H1 (cell line): ENCODE data around the gene PSMA2. TPM values are rescaled to one million over a fixed set of nuclear protein-coding genes. Genes with fewer than 3 reads are reported as not detected.

ENCODE experiments used
- CTCF ChIA-PET: fragments of 300-600 bp; sonication (Branson Sonifier 250); formaldehyde crosslinking; loops from one replicate; lab custom pipeline; 2021; ENCODE audit not compliant: partially characterized antibody; lab: Charles Lee
- POLR2A ChIA-PET: fragments of 300-600 bp; sonication (Branson Sonifier 250); formaldehyde crosslinking; loops from one replicate; lab custom pipeline; 2021; ENCODE audit warnings: inconsistent platforms; ENCODE audit not compliant: partially characterized antibody; lab: Charles Lee
- DNase-seq, 2 experiments: peaks; one replicate each; pipeline versions ENCODE4 v3.0.0 to v3.0.0-alpha.2; 2010 to 2022; ENCODE audit warnings: low spot score in 2 of 2, low read depth in 1 of 2, mixed read lengths in 1 of 2
- FAIRE-seq: peaks from 2 replicates; lab custom pipeline; 2011; peaks lifted over from hg19 to GRCh38; lab: Jason Lieb, UNC
- H2AFZ ChIP-seq: 2 replicates; pipeline ENCODE4 v1.8.1; 2012; ENCODE audit warnings: low read length, inconsistent platforms
- H2AK5ac ChIP-seq: 2 replicates; pipeline ENCODE4 v1.6.1; 2013; ENCODE audit warnings: low read depth, low read length
- H2BK120ac ChIP-seq: replicated peaks from 2 replicates; pipeline ENCODE3; 2013; ENCODE audit warnings: low read depth, low read length, inconsistent platforms
- H2BK12ac ChIP-seq: 2 replicates; pipeline ENCODE4 v1.6.1; 2013; ENCODE audit warnings: low read depth, low read length
- H2BK15ac ChIP-seq: 2 replicates; pipeline ENCODE4 v1.6.1; 2013; ENCODE audit warnings: low read length
- H2BK20ac ChIP-seq: 2 replicates; pipeline ENCODE4 v1.6.1; 2013; ENCODE audit warnings: low read length
- H2BK5ac ChIP-seq: 2 replicates; pipeline ENCODE4 v1.6.1; 2013; ENCODE audit warnings: low read depth, low read length
- H3K14ac ChIP-seq: 2 replicates; pipeline ENCODE4 v1.6.1; 2013; ENCODE audit warnings: inconsistent platforms; ENCODE audit not compliant: insufficient read length
- H3K18ac ChIP-seq: 2 replicates; pipeline ENCODE4 v1.6.1; 2013; ENCODE audit warnings: low read length; ENCODE audit errors: extremely low read depth
- H3K23ac ChIP-seq: 2 replicates; pipeline ENCODE4 v1.6.1; 2013; ENCODE audit warnings: inconsistent platforms; ENCODE audit not compliant: insufficient read length
- H3K23me2 ChIP-seq: 2 replicates; pipeline ENCODE4 v1.6.1; 2013; ENCODE audit warnings: low read depth, low read length
- H3K27ac ChIP-seq: 2 replicates; pipeline ENCODE4 v1.6.1; 2011; ENCODE audit warnings: low read depth, low read length, inconsistent platforms
- H3K27me3 ChIP-seq, 4 experiments: replicated peaks in 1 of 4; 1 replicate in 1 of 4; 2 replicates in 3 of 4; pipeline versions ENCODE4 v1.6.1 to v1.8.1; 2011 to 2013; ENCODE audit warnings: low read length in 3 of 4, mild to moderate bottlenecking in 3 of 4, inconsistent platforms in 2 of 4, mixed read lengths in 2 of 4, moderate library complexity in 1 of 4; ENCODE audit not compliant: control insufficient read depth in 3 of 4, insufficient read depth in 3 of 4; ENCODE audit errors: extremely low read depth in 1 of 4
- H3K36me3 ChIP-seq, 4 experiments: 2 replicates each; pipeline versions ENCODE4 v1.6.1 to v1.8.1; 2011 to 2013; ENCODE audit warnings: mild to moderate bottlenecking in 4 of 4, low read length in 3 of 4, moderate library complexity in 2 of 4, control low read depth in 1 of 4, inconsistent platforms in 1 of 4; ENCODE audit not compliant: insufficient read depth in 4 of 4, control insufficient read depth in 2 of 4
- H3K4ac ChIP-seq: replicated peaks from 2 replicates; pipeline ENCODE3; 2013; ENCODE audit warnings: low read length, low read depth, mixed read lengths, inconsistent platforms; ENCODE audit not compliant: insufficient read length
- H3K4me1 ChIP-seq, 4 experiments: replicated peaks in 1 of 4; 1 replicate in 1 of 4; 2 replicates in 3 of 4; pipeline versions ENCODE4 v1.6.1 to v1.8.1; 2011 to 2013; ENCODE audit warnings: low read length in 3 of 4, inconsistent platforms in 2 of 4, mixed read lengths in 1 of 4; ENCODE audit not compliant: insufficient read depth in 4 of 4, control insufficient read depth in 3 of 4
- H3K4me2 ChIP-seq, 2 experiments: 2 replicates each; pipeline versions ENCODE4 v1.6.1 to v1.8.1; 2011 to 2013; ENCODE audit warnings: low read depth in 2 of 2, low read length in 2 of 2, control low read depth in 1 of 2, inconsistent platforms in 1 of 2, mild to moderate bottlenecking in 1 of 2; ENCODE audit not compliant: insufficient read depth in 1 of 2
- H3K4me3 ChIP-seq, 4 experiments: fragments of 200-600, 300-600 bp in 1 of 4; sonication (generic), shearing (Covaris generic), sonication (Bioruptor Twin) in 1 of 4; 2 replicates each; pipeline versions ENCODE4 v1.5.1 to v1.8.1; 2011 to 2016; ENCODE audit warnings: low read length in 4 of 4, low read depth in 3 of 4, control low read depth in 2 of 4, inconsistent platforms in 2 of 4, mild to moderate bottlenecking in 2 of 4, mixed read lengths in 1 of 4, moderate library complexity in 1 of 4; ENCODE audit not compliant: insufficient read depth in 2 of 4; ENCODE audit errors: extremely low read depth in 1 of 4
- H3K56ac ChIP-seq: replicated peaks from 2 replicates; pipeline ENCODE3; 2013; ENCODE audit warnings: low read depth, mild to moderate bottlenecking, mixed read lengths, low read length, inconsistent platforms; ENCODE audit not compliant: insufficient read length
- H3K79me1 ChIP-seq: 2 replicates; pipeline ENCODE4 v1.6.1; 2013; ENCODE audit warnings: low read depth, low read length, control low read depth
- H3K79me2 ChIP-seq, 2 experiments: 2 replicates each; pipeline versions ENCODE4 v1.6.1 to v1.8.1; 2012 to 2013; ENCODE audit warnings: low read length in 2 of 2, mild to moderate bottlenecking in 2 of 2, inconsistent platforms in 1 of 2; ENCODE audit not compliant: insufficient read depth in 2 of 2, control insufficient read depth in 1 of 2
- H3K9ac ChIP-seq, 4 experiments: replicated peaks in 1 of 4; 1 replicate in 1 of 4; 2 replicates in 3 of 4; pipeline versions ENCODE4 v1.6.1 to v1.8.1; 2011 to 2013; ENCODE audit warnings: low read depth in 3 of 4, low read length in 3 of 4, control low read depth in 2 of 4, mild to moderate bottlenecking in 2 of 4, moderate library complexity in 2 of 4, inconsistent platforms in 1 of 4; ENCODE audit errors: extremely low read depth in 1 of 4
- H3K9me3 ChIP-seq, 2 experiments: 2 replicates each; pipeline versions ENCODE4 v1.6.1 to v1.8.1; 2012 to 2013; ENCODE audit warnings: mild to moderate bottlenecking in 2 of 2, moderate library complexity in 2 of 2, control low read depth in 1 of 2, inconsistent platforms in 1 of 2, low read depth in 1 of 2, low read length in 1 of 2, mixed read lengths in 1 of 2; ENCODE audit not compliant: insufficient read depth in 2 of 2
- H4K20me1 ChIP-seq, 2 experiments: replicated peaks in 1 of 2; 2 replicates each; pipeline versions ENCODE3 to v1.8.1; 2011 to 2013; ENCODE audit warnings: inconsistent platforms in 2 of 2, low read length in 2 of 2, mild to moderate bottlenecking in 1 of 2; ENCODE audit not compliant: insufficient read depth in 2 of 2, control insufficient read depth in 1 of 2
- H4K5ac ChIP-seq: 2 replicates; pipeline ENCODE4 v1.6.1; 2013; ENCODE audit warnings: low read length, low read depth, mixed read lengths, inconsistent platforms; ENCODE audit not compliant: insufficient read length
- H4K8ac ChIP-seq: 2 replicates; pipeline ENCODE4 v1.8.0; 2013; ENCODE audit warnings: mild to moderate bottlenecking, moderate library complexity, low read length, inconsistent platforms; ENCODE audit not compliant: insufficient read depth; ENCODE audit errors: extremely low read depth
- H4K91ac ChIP-seq: replicated peaks from 2 replicates; pipeline ENCODE3; 2013; ENCODE audit warnings: low read length, mixed read lengths, inconsistent platforms; ENCODE audit not compliant: insufficient read length
- POLR2A ChIP-seq, 2 experiments: IDR thresholded peaks; 1 replicate in 1 of 2; 2 replicates in 1 of 2; pipeline ENCODE4 v1.6.1; 2011; ENCODE audit warnings: low read depth in 2 of 2, low read length in 2 of 2, mild to moderate bottlenecking in 2 of 2; ENCODE audit errors: control extremely low read depth in 1 of 2
- RFX5 ChIP-seq: IDR thresholded peaks from 2 replicates; pipeline ENCODE4 v1.6.1; 2011; ENCODE audit warnings: low read depth, low read length, improper control_type of control experiment, borderline replicate concordance
- WGBS, 2 experiments: shearing (Covaris generic) in 1 of 2; methylation state at CpG; one replicate each; pipeline versions ENCODE4 v1.1.6 to v1.1.7; 2013 to 2015; ENCODE audit warnings: low lambda C conversion rate in 2 of 2, mixed read lengths in 2 of 2, inconsistent platforms in 1 of 2, low coverage in 1 of 2, missing lambda C conversion rate in 1 of 2; ENCODE audit not compliant: insufficient replicate concordance in 2 of 2, insufficient coverage in 1 of 2, insufficient read length in 1 of 2; ENCODE audit errors: extremely low coverage in 1 of 2, missing lambda C conversion rate in 1 of 2; 5-methylcytosine and 5-hydroxymethylcytosine counted together
- polyA plus RNA-seq, 7 experiments: library from polyadenylated mRNA; depleted of rRNA in 3 of 7; stranded (reverse) in 5 of 7; unstranded in 2 of 7; fragments of >200 nt in 5 of 7; fragments of 200-250 nt in 2 of 7; gene quantifications; 1 replicate in 5 of 7; 2 replicates in 1 of 7; 4 replicates in 1 of 7; pipeline versions ENCODE4 v1.2.1 to v1.2.3, GENCODE V29; 2011 to 2013; ENCODE audit warnings: missing spikeins in 2 of 7, mixed read lengths in 2 of 7
- total RNA-seq: library from RNA; stranded (reverse); fragmentation: NEBNext Ultra II Directional; extraction: Animal tissue kit (Norgen Biotek cat#: 25700); gene quantifications from 2 replicates; pipeline ENCODE4 v1.2.1, GENCODE V29; 2021
- TF ChIP-seq, protein P1 (sequence below): IDR thresholded peaks from 2 replicates; pipeline ENCODE4 v1.6.1; 2012; ENCODE audit warnings: inconsistent platforms

The PSMA2 gene
- total and polyA plus RNA-seq, 2 of the 8 experiments (the other 6 are each of a cell fraction or from before 2014, with no cell fraction given) = 211 to 259 TPM

DNA sequence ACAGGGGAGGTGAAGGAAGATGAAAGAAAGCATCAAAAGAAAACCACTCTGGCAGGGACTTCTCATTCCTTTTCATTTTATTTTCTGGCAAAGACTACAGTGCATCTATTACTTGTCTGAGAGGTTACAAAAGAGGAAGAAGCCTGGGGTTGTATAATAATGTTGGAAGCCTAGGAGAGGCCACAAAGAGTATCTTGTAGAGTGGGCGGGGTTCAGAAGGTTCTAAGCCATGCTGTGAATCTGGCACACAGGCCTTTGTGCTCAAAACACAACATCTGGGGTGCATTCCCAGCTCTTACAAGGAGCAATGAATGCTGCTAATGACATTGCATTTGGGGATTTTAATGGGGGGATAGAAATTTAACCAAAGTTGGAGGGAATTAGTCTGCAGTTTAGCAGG, 49.6 kb upstream of the PSMA2 start:
- Histone ChIP-seq H3K4me2 (no peak overlapping the region), H4K91ac (no peak overlapping the region), H2BK20ac (no peak overlapping the region), H3K4me3 (no peak overlapping the region), H3K9me3 (no peaks in the 10 kb centered on the region; a peak in 1 of 4 replicates), H3K14ac (no peak overlapping the region), H2BK5ac (no peak overlapping the region), H2BK12ac (no peak overlapping the region), H3K27me3 (no peaks in the 10 kb centered on the region), H2BK15ac (no peak overlapping the region), H3K79me1 (no peaks in the 10 kb centered on the region), H3K4ac (no peak overlapping the region), H3K36me3 (no peaks in the 10 kb centered on the region), H3K79me2 (no peaks in the 10 kb centered on the region), H3K4me1 (no peaks in the 10 kb centered on the region), H4K8ac (no peak overlapping the region), H4K20me1 (no peaks in the 10 kb centered on the region), H3K27ac (no peak overlapping the region), H2AFZ (no peak overlapping the region), H2BK120ac (no peak overlapping the region), H3K9ac (no peak overlapping the region), H4K5ac (no peak overlapping the region), H2AK5ac (no peak overlapping the region), H3K23me2 (no peaks in the 10 kb centered on the region), H3K18ac (no peak overlapping the region), H3K56ac (no peak overlapping the region), H3K23ac (no peak overlapping the region)
- ChIA-PET CTCF (interaction anchor here (0.8 to 3.8 kb wide), 2 partner anchors 14 to 20 kb away, joined by 3 to 22 read pairs; no protein-coding TSS in a partner anchor), POLR2A (no interaction called here)
- no peak for DNase-seq
- WGBS, 2 experiments = 83% methylated on average over 1 of the region's 1 CpG; no CpG with 5 or more reads in 1 of the 2 experiments
- FAIRE-seq = no peak
- TF ChIP-seq RFX5 = no peak
- TF ChIP-seq POLR2A (IDR thresholded peaks at IDR 0.05; ENCODE audit: control extremely low read depth in 1 of 2, low read depth in 2 of 2, low read length in 2 of 2) = no peak
- TF ChIP-seq, protein P1, sequence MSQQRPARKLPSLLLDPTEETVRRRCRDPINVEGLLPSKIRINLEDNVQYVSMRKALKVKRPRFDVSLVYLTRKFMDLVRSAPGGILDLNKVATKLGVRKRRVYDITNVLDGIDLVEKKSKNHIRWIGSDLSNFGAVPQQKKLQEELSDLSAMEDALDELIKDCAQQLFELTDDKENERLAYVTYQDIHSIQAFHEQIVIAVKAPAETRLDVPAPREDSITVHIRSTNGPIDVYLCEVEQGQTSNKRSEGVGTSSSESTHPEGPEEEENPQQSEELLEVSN = no peak
